Motor neuron (in vitro differentiated cells): ENCODE data around the gene SBF2. TPM values are rescaled to one million over a fixed set of nuclear protein-coding genes. Genes with fewer than 3 reads are reported as not detected.

Source experiments
- ATAC-seq, 8 experiments: fragments of 200-7000 bp; cut with Tn5 transposase; replicated peaks in 6 of 8; 2 replicates each; pipeline ENCODE4 v1.8.0; 2021; ENCODE audit warnings: mild to moderate bottlenecking in 8 of 8, moderate library complexity in 8 of 8
- H3K27ac ChIP-seq, 2 donors: fragments of 250-450 bp; sonication (Bioruptor Pico); 2 replicates each; pipeline ENCODE4 v1.9.0; 2021; ENCODE audit warnings: antibody characterized with exemption in 2 of 2, mild to moderate bottlenecking in 2 of 2, moderate library complexity in 1 of 2
- H3K4me1 ChIP-seq, 2 donors: fragments of 250-450 bp; sonication (Bioruptor Pico); replicated peaks in 1 of 2; 2 replicates each; pipeline ENCODE4 v1.6.1; 2021; ENCODE audit warnings: antibody characterized with exemption in 2 of 2, mild to moderate bottlenecking in 2 of 2, moderate library complexity in 1 of 2
- H3K4me3 ChIP-seq, 5 donors: fragments of 250-450 bp; sonication (Bioruptor Pico); 2 replicates each; pipeline ENCODE4 v1.9.0; 2021; ENCODE audit warnings: antibody characterized with exemption in 5 of 5, mild to moderate bottlenecking in 5 of 5, moderate library complexity in 4 of 5
- WGBS, 10 experiments: fragments of 450-650 bp; shearing (Covaris generic); methylation state at CpG; one replicate each; pipeline ENCODE4 v1.0.0; 2022; 5-methylcytosine and 5-hydroxymethylcytosine counted together
- in situ Hi-C, 9 experiments: fragments of 400-800 bp; cut with MboI; loops; one replicate each; pipeline ENCODE4 v1.15.0; 2021; ENCODE audit warnings: low sequenced_read_pairs in 9 of 9, low pct_unique_long_range_greater_than_20kb in 2 of 9; ENCODE audit not compliant: unreplicated experiment in 9 of 9
- total RNA-seq, 8 experiments: library from RNA; unstranded; fragments of 300-600 nt; gene quantifications; 2 replicates each; pipeline versions ENCODE4 v1.2.3 to v1.2.4, GENCODE V29; 2022

The SBF2 gene
- total RNA-seq, 8 experiments from 2014 or later: 31.8 to 66.3 (median 44.6) TPM

DNA sequence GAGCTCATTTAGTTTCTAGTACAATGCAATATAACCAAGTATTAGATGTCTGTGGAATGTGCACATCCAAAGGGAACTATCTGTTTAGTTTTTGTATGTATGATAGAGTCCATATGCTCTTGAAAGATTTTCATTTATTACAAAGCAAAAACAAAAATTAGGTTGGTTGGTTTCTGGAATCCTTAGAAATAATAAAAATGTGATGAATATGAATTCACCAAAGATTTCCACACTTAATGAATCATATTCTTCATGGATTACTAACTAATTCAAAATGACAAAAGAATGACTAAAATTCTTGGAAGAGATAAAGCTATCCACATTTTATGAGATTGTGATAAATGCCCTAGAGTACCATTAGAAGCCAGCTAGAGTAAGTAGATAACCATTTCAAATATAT lies 261.1 kb downstream of the SBF2 start:
- in situ Hi-C loops: no loop called here
- no peak overlapping the region for H3K4me3 ChIP-seq
- no peak for ATAC-seq

DNA sequence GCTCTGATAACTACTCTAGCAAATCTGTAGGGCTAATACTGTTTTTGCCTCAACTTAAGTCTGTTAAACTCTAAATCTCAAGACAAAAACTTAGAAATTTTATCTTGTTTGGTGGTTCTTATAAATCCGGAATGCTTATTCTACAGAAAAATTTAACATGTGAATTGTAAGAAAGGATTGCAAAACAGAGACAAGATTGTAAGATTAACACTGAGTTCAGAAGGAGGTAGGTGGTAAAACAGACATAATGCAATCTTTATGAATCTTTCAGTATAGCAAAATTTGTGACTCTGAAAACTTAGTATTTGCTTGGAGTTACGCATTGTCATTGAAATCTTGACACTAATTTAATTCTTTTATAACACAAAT lies 263.9 kb downstream of the SBF2 start:
- H3K4me3 ChIP-seq: no peak overlapping the region
- H3K4me1 ChIP-seq: no peaks in the 10 kb centered on the region
- 72 to 100% (median 93%) methylated on average over 2 of the region's 2 CpGs; no CpG with 5 or more reads in 2 of the 10 experiments for WGBS, 10 experiments
- ATAC-seq: no peak
- in situ Hi-C loops: no loop called here
- H3K27ac ChIP-seq: no peak overlapping the region

More for the DNA sequence above, 261.1 kb downstream of the SBF2 start:
- H3K4me1 ChIP-seq: no peaks in the 10 kb centered on the region
- no peak overlapping the region for H3K27ac ChIP-seq

DNA sequence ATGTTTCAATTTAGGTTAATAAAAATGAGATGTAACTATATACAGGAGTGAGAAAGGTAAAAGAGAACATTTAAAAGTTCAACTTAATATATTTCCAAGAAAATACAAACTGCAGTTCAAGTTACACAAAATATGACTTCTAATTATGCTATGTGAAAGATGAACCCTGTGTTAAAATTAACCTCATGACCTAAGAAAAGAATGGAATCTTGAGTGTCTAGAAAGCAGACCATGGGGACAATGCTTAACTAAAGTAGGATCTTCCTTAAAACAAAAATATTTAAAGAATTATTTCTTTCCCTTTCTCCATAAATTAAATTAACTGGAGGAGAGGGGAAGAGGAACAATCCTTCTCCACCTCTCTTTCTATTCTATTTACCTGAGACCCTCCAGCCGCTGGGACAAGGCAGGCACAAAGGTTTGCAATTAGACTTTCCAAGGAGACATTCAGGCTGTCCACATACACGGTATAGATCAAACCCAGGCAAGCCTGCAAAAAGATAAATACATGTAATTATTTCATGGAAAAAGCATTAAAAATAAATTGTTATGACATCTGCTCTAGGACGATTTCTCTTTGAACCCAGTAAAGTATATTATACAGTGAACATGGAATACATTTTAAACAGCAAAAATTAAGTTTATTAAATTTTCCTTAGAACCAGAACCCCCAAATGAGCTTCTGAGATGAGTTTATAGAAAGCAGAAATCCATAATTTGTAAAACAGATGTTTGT lies 264.5 kb downstream of the SBF2 start:
- H3K27ac ChIP-seq: no peak overlapping the region
- ATAC-seq: no peak
- no peak overlapping the region for H3K4me3 ChIP-seq
- in situ Hi-C loops: no loop called here
- 33 to 100% (median 89%) methylated on average over 1 to 3 of the region's 3 CpGs for WGBS, 10 experiments
- no peaks in the 10 kb centered on the region for H3K4me1 ChIP-seq

- Histone ChIP-seq H3K4me1 (no peaks in the 10 kb centered on the region), H3K4me3 (no peak overlapping the region), H3K27ac (no peak overlapping the region)
- in situ Hi-C loops: no loop called here
- no peak for ATAC-seq
- 78 to 100% (median 94%) methylated on average over 1 to 2 of the region's 2 CpGs; no CpG with 5 or more reads in 1 of the 10 experiments for WGBS, 10 experiments
These were observed 267.5 kb downstream of the SBF2 start for GRCh38 chr11:10026514-10026913.

DNA sequence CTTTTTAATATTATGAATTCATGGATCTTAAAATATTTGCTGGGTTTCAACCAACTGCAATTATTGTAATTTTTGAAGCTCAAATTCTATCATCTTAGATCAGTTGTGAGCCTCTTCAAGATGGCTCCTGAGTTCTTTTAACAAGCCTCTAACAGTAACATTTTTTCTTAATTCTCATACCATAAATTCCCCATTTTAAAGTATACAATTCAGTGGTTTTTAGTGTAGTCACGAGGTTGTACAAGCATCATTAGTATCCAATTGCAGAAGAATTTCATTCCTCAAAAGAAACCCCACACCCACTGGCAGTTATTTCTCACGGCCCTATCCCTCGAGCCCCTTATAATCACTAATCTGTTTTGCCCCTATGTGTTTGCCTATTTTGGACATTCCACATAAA lies 270.8 kb downstream of the SBF2 start:
- no peaks in the 10 kb centered on the region for H3K4me1 ChIP-seq
- no peak for ATAC-seq
- in situ Hi-C loops: no loop called here
- WGBS, 10 experiments: 71 to 100% (median 98%) methylated on average over 1 to 3 of the region's 3 CpGs; no CpG with 5 or more reads in 2 of the 10 experiments
- H3K27ac ChIP-seq: no peak overlapping the region
- H3K4me3 ChIP-seq: no peak overlapping the region

DNA sequence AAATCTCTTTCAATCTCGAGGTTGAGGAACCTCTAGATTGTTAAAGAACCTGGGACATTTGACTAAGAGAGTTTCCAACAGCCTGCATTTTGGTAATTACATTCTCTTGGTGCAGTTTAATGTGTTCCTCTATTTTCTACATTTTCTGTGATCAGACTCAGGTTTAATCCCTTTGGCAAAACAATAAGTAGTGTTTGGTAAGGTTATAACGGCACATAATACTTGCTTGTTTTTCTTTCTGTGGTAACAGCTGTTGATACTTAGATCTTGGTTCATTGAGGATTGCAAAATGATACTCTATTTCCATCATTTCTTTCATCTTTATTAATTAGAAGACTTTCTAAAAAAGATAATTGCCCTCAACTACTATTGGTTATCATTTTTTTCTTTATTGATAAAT lies 271.3 kb downstream of the SBF2 start:
- ATAC-seq: no peak
- WGBS, 10 experiments: 40 to 100% (median 92%) methylated on average over 1 to 2 of the region's 2 CpGs
- H3K4me3 ChIP-seq: no peak overlapping the region
- no peaks in the 10 kb centered on the region for H3K4me1 ChIP-seq
- in situ Hi-C loops: no loop called here
- H3K27ac ChIP-seq: no peak overlapping the region

- WGBS, 10 experiments: 33 to 100% (median 63%) methylated on average over 1 to 2 of the region's 2 CpGs; no CpG with 5 or more reads in 2 of the 10 experiments
- in situ Hi-C loops: no loop called here
- Histone ChIP-seq H3K4me3 (no peak overlapping the region), H3K4me1 (no peaks in the 10 kb centered on the region), H3K27ac (no peak overlapping the region)
- no peak for ATAC-seq
These were observed 272.5 kb downstream of the SBF2 start for GRCh38 chr11:10021563-10021962.

- Histone ChIP-seq H3K4me3 (no peak overlapping the region), H3K27ac (no peak overlapping the region), H3K4me1 (no peaks in the 10 kb centered on the region)
- WGBS, 10 experiments: 81 to 100% (median 88%) methylated on average over 3 to 7 of the region's 7 CpGs
- in situ Hi-C loops: no loop called here
- ATAC-seq: no peak
These were observed 273.9 kb downstream of the SBF2 start for GRCh38 chr11:10019906-10020682.

DNA sequence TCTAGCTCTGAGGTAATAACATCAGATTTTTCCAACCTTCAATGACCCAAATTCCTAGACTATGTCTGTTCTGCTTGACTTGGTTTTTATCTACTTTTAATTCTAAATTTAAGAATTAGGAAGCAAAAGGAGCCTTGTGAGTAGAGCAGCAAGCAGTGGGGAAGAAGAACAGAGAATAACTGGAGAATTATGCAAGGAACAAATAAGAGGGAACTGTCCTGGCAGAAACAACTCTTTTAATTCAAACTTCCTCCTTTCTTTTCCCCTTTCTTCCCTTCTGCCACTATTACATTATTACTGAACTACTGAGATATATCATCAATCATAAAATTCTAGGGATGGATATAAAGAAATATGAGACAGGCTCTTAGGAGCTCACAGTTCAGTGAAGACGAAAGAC lies 276.1 kb downstream of the SBF2 start:
- no peak overlapping the region for H3K27ac ChIP-seq
- H3K4me1 ChIP-seq: no peaks in the 10 kb centered on the region
- WGBS, 10 experiments: 94 to 100% (median 100%) methylated on average over 1 of the region's 1 CpG; no CpG with 5 or more reads in 2 of the 10 experiments
- ATAC-seq: no peak
- in situ Hi-C loops: no loop called here
- no peak overlapping the region for H3K4me3 ChIP-seq

DNA sequence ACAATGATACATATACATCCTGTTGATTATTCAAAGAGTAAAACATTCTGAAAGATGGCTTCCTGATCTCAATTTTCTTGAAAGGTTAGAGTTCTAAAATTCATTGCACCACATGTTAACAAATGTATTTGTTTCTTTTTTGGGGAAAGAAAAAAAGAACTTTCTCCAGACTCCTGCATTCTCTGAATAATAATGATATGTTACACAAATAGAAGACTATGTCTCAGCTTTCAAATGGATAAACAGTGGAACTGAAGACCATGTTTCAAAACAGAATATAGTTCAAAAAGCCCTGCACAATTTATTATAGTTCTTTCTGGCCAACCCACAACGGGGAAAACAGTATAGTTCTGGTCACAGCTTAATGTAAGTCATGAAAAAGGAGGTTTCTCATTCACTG lies 277.0 kb downstream of the SBF2 start:
- in situ Hi-C loops: no loop called here
- 0 to 100% (median 88%) methylated on average over 1 of the region's 1 CpG; no CpG with 5 or more reads in 3 of the 10 experiments for WGBS, 10 experiments
- Histone ChIP-seq H3K4me1 (no peaks in the 10 kb centered on the region), H3K4me3 (no peak overlapping the region), H3K27ac (no peak overlapping the region)
- no peak for ATAC-seq

GRCh38 chr11:10012068-10012467 lies 282.0 kb downstream of the SBF2 start:
- no peak overlapping the region for H3K27ac ChIP-seq
- ATAC-seq: no peak
- H3K4me3 ChIP-seq: no peak overlapping the region
- in situ Hi-C loops: no loop called here
- 87 to 100% (median 100%) methylated on average over 1 to 3 of the region's 3 CpGs; no CpG with 5 or more reads in 2 of the 10 experiments for WGBS, 10 experiments
- no peaks in the 10 kb centered on the region for H3K4me1 ChIP-seq

DNA sequence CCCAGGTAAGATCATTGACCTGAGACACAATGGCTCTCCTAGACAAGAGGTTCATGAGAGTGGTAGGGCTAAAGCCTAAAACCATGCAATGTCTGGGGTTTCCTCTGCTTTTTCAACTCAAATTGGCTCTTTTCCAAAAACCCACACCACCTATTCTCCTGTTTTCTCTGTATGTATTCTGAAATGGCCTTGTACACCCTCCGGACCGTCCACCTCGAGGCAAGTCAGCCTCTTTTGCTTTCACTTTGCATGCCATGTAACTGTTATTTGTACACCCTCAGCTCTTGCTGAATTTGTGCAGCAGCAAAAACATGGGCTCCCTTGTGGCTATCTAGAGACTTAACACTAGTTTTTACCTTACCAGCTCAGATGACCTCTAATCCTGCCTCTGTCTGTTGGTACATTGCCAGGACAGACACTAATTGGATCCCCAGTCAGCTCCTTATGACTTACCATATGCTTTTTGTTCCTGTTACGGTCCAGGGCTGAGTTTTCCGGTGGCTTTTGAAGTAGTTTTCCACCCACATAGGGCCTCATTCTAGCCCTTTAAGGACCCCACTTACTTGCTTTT lies 288.0 kb downstream of the SBF2 start:
- Histone ChIP-seq H3K27ac (no peak overlapping the region), H3K4me1 (no peaks in the 10 kb centered on the region), H3K4me3 (no peak overlapping the region)
- WGBS, 10 experiments: 94 to 100% (median 100%) methylated on average over 2 to 5 of the region's 5 CpGs; no CpG with 5 or more reads in 3 of the 10 experiments
- in situ Hi-C loops: no loop called here
- no peak for ATAC-seq

DNA sequence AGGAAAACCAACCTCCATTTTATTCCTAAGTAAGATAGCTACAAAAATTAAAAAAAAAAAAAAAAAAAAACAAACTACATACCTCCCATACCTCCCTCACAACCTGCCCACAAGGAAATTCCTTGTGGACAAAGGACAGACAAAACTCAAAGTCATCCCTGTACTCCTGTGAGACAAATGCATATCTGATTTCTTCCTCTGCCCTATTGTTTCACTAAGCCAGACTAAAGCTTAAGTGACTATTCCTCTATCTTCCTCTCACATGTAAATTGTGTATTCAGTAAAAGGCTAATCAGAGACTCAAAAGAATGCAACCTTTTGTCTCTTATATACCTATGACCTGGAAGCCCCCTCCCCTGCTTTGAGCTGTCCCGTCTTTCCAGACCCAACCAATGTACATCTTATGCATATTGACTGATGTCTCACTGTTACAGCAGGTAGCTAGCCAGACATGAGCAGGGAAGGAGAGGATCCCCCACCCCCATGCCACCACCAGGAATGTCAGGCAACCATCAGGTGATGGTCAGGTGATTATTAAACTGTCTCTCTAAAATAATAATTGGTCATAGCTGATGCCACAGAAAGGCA lies 289.4 kb downstream of the SBF2 start:
- no peak for ATAC-seq
- in situ Hi-C loops: no loop called here
- no peak overlapping the region for H3K27ac ChIP-seq

More for the DNA sequence above, 289.4 kb downstream of the SBF2 start:
- Histone ChIP-seq H3K4me3 (no peak overlapping the region), H3K4me1 (no peaks in the 10 kb centered on the region)
- 50 to 100% methylated on average over 1 of the region's 1 CpG; no CpG with 5 or more reads in 8 of the 10 experiments for WGBS, 10 experiments
